ENCODE results near the gene KIAA1958. TPM values are rescaled to one million over a fixed set of nuclear protein-coding genes. Genes with fewer than 3 reads are reported as not detected.

KIAA1958 gene
- total RNA-seq, 1 experiment from 2014 or later = 5.8 TPM

DNA sequence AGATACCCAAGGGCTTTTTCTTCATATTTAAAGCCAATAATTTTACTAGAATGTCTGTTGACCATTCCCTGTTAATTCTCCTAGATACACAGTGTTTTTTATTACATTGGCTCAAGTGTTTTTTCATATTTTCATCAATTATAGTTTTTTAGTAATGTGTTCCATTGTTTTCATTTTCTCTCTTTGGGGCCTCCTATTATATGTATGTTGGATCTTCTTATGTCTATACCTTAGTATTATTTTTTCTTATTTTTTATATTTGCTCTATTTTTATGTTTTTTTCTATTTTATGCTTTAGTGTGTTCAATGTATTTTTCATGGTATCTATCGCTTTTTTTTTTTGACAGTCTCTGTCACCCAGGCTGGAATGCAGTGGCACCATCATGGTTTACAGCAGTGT lies 7.5 kb downstream of the KIAA1958 start:
- Mint-ChIP-seq H3K4me3 (ENCODE audit: unreplicated experiment) (no peak overlapping the region), H3K27me3 (ENCODE audit: insufficient read depth, unreplicated experiment) (no peaks in the 10 kb centered on the region), H3K4me1 (ENCODE audit: insufficient read depth, unreplicated experiment) (no peaks in the 10 kb centered on the region), H3K27ac (ENCODE audit: low read depth, unreplicated experiment) (no peak overlapping the region), H3K9me3 (ENCODE audit: unreplicated experiment) (peaks cover 32% of the 10 kb centered on the region), H3K36me3 (ENCODE audit: insufficient read depth, unreplicated experiment) (peaks cover 12% of the 10 kb centered on the region)
- no TSS peak for BruUV-seq (replicated peaks)
- POLR2A ChIA-PET = interaction anchor here (0.6 kb wide), 1 partner anchor 92 kb away, joined by 3 read pairs; no protein-coding TSS in a partner anchor
- TF ChIP-seq, protein P1, sequence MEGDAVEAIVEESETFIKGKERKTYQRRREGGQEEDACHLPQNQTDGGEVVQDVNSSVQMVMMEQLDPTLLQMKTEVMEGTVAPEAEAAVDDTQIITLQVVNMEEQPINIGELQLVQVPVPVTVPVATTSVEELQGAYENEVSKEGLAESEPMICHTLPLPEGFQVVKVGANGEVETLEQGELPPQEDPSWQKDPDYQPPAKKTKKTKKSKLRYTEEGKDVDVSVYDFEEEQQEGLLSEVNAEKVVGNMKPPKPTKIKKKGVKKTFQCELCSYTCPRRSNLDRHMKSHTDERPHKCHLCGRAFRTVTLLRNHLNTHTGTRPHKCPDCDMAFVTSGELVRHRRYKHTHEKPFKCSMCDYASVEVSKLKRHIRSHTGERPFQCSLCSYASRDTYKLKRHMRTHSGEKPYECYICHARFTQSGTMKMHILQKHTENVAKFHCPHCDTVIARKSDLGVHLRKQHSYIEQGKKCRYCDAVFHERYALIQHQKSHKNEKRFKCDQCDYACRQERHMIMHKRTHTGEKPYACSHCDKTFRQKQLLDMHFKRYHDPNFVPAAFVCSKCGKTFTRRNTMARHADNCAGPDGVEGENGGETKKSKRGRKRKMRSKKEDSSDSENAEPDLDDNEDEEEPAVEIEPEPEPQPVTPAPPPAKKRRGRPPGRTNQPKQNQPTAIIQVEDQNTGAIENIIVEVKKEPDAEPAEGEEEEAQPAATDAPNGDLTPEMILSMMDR (IDR thresholded peaks at IDR 0.05; ENCODE audit: unreplicated experiment) = no peak
- intact Hi-C loops (cut with micrococcal nuclease) = no loop called here
- DNase-seq (ENCODE audit: unreplicated experiment) = no peak
- CTCF ChIA-PET = interaction anchor here (0.8 kb wide), 1 partner anchor 15 kb away, joined by 5 read pairs; no protein-coding TSS in a partner anchor

DNA sequence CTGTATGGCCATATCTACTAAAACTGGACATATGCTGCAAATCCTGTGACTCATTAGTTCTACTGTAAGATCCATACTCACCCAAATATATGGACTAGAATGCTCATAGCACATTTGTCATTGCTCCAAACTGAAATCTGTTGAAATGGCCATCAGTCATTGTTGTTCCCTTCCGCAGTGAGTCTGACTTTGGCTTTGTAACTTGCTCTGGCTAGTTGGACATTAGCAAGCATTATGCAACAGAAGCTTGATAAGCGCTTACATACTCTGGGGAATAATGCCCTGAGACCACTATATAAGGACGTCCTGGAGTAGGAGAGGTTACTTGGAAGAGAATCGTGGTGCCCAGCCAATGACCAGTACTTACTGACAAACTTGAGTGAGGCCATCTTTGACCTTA lies 9.0 kb downstream of the KIAA1958 start:
- no peak for DNase-seq (ENCODE audit: unreplicated experiment)
- intact Hi-C loops (cut with micrococcal nuclease) = no loop called here
- Mint-ChIP-seq H3K9me3 (ENCODE audit: unreplicated experiment) (peaks cover 32% of the 10 kb centered on the region), H3K36me3 (ENCODE audit: insufficient read depth, unreplicated experiment) (peaks cover 12% of the 10 kb centered on the region), H3K4me1 (ENCODE audit: insufficient read depth, unreplicated experiment) (no peaks in the 10 kb centered on the region), H3K27ac (ENCODE audit: low read depth, unreplicated experiment) (no peak overlapping the region), H3K4me3 (ENCODE audit: unreplicated experiment) (no peak overlapping the region), H3K27me3 (ENCODE audit: insufficient read depth, unreplicated experiment) (no peaks in the 10 kb centered on the region)
- ChIA-PET POLR2A (interaction anchor here (1.3 kb wide), 1 partner anchor 11 kb away, joined by 6 read pairs; no protein-coding TSS in a partner anchor), CTCF (interaction anchor here (0.6 kb wide), 2 partner anchors 14 to 75 kb away, joined by 3 to 5 read pairs; no protein-coding TSS in a partner anchor)
- TF ChIP-seq, protein P1 (IDR thresholded peaks at IDR 0.05; ENCODE audit: unreplicated experiment) = no peak
- no TSS peak for BruUV-seq (replicated peaks)

DNA sequence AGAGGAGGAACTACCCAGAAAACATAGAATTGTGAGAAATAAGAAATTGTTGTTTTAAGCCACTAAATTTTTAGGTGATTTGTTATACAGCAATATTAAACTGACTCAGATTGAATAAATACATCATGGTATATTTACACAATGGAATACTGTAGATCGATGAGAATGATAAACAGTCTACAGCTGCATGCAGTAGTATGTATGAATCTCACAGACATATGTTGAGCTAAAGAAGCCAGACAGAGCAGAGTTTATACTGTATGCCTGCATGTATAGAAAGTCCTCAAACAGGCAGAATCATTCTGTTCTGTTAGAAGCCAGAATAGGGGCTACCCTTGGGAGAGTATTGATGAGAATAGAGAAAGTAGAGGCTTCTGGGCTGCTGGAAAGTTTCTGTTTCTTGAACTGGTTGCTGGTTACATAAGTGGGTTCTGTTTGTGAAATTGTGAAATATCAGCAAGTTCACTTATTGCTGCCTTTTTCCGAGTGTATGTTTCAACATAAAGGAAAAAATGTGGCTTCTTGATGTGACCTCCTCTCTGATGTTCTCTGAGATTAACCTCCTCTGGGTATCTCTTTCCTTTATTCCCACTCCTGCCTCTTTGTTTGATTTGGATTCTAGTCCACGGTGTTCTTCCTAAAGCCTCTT lies 9.6 kb downstream of the KIAA1958 start:
- peaks cover 12% of the 10 kb centered on the region for H3K36me3 Mint-ChIP-seq (ENCODE audit: insufficient read depth, unreplicated experiment)
- ChIA-PET POLR2A (interaction anchor here (0.6 to 1.3 kb wide), 2 partner anchors 10 to 165 kb away, joined by 3 to 6 read pairs; no protein-coding TSS in a partner anchor), CTCF (interaction anchor here (0.6 kb wide), 1 partner anchor 74 kb away, joined by 3 read pairs; no protein-coding TSS in a partner anchor)
- no TSS peak for BruUV-seq (replicated peaks)
- TF ChIP-seq, protein P1 (IDR thresholded peaks at IDR 0.05; ENCODE audit: unreplicated experiment) = no peak
- no peak for DNase-seq (ENCODE audit: unreplicated experiment)
- H3K9me3 Mint-ChIP-seq (ENCODE audit: unreplicated experiment) = peaks cover 32% of the 10 kb centered on the region
- no peak overlapping the region for H3K27ac Mint-ChIP-seq (ENCODE audit: low read depth, unreplicated experiment)
- H3K4me3 Mint-ChIP-seq (ENCODE audit: unreplicated experiment) = no peak overlapping the region
- no peaks in the 10 kb centered on the region for H3K4me1 Mint-ChIP-seq (ENCODE audit: insufficient read depth, unreplicated experiment)
- intact Hi-C loops (cut with micrococcal nuclease) = no loop called here
- no peaks in the 10 kb centered on the region for H3K27me3 Mint-ChIP-seq (ENCODE audit: insufficient read depth, unreplicated experiment)

DNA sequence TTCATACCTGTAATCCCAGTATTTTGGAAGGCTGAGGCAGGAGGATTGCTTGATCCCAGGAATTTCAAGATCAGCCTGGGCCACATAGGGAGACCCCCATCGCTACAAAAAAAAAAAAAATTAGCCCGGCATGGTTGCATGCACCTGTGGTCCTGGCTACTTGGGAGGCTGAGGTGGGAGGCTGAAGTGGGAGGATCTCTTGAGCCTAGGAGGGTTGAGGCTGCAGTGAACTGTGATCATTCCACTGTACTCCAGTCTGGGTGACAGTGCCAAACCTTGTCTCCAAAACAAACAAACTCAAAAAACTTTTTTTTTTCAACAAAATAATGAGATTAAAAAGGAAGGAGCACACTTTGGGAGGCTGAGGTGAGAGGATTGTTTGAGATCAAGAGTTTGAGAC lies 14.2 kb downstream of the KIAA1958 start:
- CTCF ChIA-PET = interaction anchor here (0.9 kb wide), 1 partner anchor 20 kb away, joined by 3 read pairs; no protein-coding TSS in a partner anchor

More for the DNA sequence above, 14.2 kb downstream of the KIAA1958 start:
- BruUV-seq (replicated peaks) = no TSS peak
- DNase-seq (ENCODE audit: unreplicated experiment) = no peak
- Mint-ChIP-seq H3K4me1 (ENCODE audit: insufficient read depth, unreplicated experiment) (no peaks in the 10 kb centered on the region), H3K4me3 (ENCODE audit: unreplicated experiment) (no peak overlapping the region), H3K27me3 (ENCODE audit: insufficient read depth, unreplicated experiment) (no peaks in the 10 kb centered on the region), H3K27ac (ENCODE audit: low read depth, unreplicated experiment) (no peak overlapping the region), H3K9me3 (ENCODE audit: unreplicated experiment) (peaks cover 8% of the 10 kb centered on the region), H3K36me3 (ENCODE audit: insufficient read depth, unreplicated experiment) (no peaks in the 10 kb centered on the region)
- TF ChIP-seq, protein P1 (IDR thresholded peaks at IDR 0.05; ENCODE audit: unreplicated experiment) = no peak
- intact Hi-C loops (cut with micrococcal nuclease) = no loop called here
- POLR2A ChIA-PET = no interaction called here

Data from MCF 10A (cell line).